GM19468 (cell line): Measurements from ENCODE around the gene RHBDD3.

Experiments used
- ATAC-seq: cut with Tn5 transposase; IDR thresholded peaks from one replicate; pipeline ENCODE4 v1.9.1; 2021; ENCODE audit warnings: mild to moderate bottlenecking, moderate library complexity, moderate number of reproducible peaks; ENCODE audit not compliant: unreplicated experiment; ENCODE audit errors: extremely low read depth

RHBDD3 gene

GRCh38 chr22:29267858-29268510 lies at the start of gene RHBDD3, which contains the start of gene EWSR1:
Gene RHBDD3, minus strand, starts transcription at chr22:29267981. Its CDS starts 2,355 bp downstream, at chr22:29265626.
Gene EWSR1, plus strand, starts transcription at chr22:29268268. Its CDS starts 69 bp downstream, at chr22:29268337.
- ATAC-seq, result peak; percentile 45

DNA sequence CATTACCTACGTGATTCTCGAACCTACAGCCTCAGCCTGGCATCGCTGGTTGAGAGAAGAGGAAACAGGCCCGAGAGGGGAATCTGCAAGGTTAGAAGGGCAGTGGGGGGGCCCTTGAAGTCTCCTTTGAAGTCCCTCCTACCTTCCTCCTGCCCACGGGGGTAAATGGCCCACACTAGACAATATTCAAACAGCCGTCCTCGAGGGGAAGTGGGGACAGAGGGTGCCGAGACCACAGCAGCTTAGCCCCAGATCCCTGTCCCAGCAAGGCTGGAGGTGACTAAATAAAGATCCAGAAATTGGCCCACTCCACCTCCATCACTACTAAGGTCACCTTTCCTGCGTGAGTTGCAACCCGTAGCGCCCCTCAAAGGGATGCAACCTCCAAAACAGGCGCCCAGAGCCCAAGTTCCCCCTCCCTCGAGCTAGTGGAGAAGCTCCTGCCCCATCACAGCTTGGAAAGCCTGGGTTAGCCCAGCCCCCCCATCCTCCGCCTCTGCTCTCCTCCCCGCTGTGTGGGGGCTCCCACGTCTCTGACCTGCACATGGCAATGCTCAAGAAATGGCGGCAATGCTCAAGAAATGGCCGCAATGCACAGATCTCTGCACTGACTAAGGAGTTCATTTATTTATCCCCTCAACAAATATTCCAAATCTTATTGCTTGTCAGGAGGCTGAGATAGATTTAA lies 48.5 kb upstream of the RHBDD3 start:
- ATAC-seq, result no peak

DNA sequence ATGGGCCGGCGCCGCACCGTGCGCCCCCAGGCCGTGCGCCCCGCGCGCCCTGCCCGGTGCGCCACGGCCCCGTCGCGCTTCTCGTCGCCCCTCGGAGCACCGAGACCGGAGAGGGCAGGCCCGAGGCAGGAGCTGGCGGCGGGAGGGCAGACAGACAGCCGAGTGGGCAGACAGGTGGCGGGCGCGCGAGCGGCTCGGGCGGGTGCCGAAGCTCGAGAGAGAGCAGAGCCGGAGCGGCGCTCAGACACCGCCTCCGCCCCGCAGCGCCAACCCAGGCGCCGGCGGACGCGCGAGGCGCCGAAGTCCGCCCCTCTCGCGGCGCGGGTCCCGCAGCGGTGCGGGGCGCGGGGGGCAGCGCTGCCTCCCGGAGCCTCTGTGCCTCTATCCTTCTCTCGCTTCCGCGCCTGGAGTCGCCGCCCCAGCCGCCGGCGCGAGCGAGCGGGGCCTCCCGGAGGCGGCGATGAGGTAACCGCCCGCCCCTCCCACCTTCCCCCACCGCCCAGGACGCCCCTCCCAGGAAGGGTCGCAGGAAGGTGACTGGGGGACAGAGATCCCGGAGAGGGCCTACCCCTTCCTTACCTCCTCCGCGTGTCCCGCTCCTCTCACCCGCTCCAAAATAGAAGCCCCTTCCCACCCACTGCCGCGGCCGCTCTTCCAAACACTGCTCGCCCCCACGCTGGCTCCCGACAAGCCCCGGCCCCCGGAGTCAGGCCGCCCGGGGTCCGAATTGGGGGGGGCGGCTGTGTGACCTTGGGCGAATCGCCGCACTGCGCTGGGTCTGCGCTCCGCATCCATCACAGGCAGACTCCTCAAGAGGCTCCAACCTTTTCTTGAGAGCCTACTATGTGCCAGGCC lies 47.7 kb upstream of the RHBDD3 start, which contains the start of gene RASL10A:
Gene RASL10A, minus strand, starts transcription at position 412 of the 855 bp plus-strand sequence. CDS start 451 bp downstream, outside the sequence.
- ATAC-seq, result no peak

DNA sequence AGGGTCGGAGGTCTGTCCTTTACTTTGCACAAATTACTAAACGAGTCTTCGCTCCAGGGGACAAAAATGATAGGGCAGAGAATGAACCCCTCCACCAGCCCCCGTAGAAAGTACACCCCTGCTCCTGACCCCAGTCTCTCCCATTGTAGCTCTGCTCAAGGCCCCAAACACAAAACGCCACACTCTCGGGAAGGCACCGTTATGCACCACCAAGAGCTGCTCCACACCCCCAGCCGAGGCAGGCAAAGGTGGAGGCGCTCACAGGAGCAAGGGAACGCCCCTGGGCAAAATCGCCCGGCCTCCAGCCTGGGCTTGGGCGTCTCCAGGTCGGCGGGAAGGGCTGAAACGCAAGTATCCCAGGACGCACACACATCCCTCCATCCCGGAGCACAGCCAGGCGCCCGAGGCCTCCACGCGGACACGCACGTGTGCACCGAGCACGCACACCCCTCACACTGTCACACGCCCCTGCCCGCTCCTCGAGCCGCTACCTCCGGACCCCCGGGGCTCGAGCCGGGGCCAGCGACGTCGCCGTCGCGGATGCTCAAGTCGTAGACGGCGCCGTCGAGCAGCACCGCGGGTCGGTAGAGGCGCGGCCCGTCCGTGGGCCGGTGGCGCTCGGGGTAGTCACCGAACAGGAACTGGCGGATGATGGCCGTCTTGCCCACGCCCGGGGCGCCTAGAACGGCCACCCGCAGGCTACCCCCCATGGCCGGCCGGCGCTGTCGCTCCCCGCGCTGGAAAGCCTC lies 46.9 kb upstream of the RHBDD3 start:
- ATAC-seq, result no peak

- ATAC-seq, result no peak
Observed at GRCh38 chr22:29313576-29314466, 46.0 kb upstream of the RHBDD3 start.

DNA sequence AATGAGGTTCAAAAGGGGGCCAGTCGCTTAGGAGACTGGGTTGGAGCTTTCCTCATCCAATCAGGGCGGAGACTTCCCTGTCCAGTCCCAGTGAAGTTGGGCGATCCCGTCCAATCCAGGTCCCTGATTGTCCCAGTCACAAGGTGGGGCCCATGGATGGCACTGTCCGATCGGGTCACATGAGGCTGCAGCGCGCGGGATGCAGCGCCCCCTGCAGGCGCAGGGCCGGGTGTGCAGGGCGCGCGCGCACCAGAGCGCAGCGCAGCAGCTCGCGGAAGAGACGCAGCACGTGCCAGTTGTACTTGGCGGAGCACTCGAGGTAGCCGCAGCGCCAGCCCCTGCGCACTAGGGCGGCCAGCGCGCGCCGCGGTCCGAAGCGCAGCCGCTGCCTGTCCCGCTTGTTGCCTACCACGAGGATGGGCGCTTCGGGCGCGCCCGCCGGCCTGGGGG lies 45.4 kb upstream of the RHBDD3 start:
- no peak for ATAC-seq

GRCh38 chr22:29312218-29313125 lies 44.7 kb upstream of the RHBDD3 start:
- ATAC-seq, result no peak

- no peak for ATAC-seq
Observed at GRCh38 chr22:29311464-29312217, 43.9 kb upstream of the RHBDD3 start.

DNA sequence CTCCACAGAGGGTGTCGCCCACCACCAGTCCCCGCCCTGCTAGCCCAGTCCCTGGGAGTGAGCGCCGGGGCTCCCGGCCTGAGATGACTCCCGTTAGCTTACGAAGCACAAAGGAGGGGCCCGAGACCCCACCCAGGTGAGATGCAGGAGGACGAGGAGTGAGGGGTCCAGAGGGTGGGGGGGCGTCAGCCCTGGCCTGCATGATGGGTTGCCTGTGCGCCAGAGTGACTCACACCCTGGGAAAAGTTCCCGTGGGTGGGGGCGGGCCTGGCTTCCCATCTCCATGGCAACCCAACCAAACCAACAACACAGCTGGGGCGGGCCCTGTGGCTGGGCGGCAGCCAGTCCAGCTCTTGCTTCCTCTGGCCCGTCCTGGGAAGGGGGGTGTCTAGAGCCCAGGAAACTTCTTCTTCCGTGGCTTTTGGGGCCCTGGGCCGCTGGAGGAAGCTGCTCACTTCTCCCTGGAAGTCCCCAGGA lies 43.1 kb upstream of the RHBDD3 start:
- ATAC-seq, result no peak

GRCh38 chr22:29310065-29310862 lies 42.5 kb upstream of the RHBDD3 start:
- ATAC-seq, result no peak

DNA sequence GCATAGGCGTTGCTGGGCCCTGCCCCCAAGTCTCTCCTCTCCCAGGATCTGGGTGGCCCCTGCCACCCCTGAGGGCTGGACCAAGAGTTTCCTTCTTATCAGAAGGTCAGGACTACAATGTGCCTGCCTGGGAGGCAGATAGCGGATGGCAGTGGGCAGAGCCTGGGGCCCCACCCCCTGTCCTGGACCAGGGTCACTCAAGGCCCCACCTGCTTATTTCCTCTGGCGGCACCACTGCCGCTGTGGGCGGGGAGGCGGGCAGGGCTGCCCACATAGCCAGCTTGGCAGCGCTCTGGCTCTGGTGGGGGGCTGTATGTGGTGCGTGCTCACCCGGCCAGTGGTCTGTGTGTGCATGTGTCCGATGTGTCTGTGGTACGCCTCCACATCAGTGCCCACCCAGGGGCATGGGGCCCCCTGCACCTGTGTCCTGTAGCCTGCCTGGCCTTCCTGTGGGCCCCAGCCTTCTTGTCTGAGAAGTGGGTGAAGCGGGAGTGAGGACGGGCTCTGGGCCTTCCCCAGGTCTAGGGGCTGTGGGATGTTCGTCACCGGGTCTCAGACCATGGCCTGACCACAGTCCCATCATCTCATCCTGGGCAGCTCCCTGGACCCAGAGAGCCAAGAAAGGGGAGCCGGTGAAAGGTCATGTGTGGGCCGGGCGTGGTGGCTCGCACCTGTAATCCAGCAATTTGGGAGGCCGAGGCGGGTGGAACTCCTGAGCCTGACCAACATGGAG lies 41.7 kb upstream of the RHBDD3 start:
- no peak for ATAC-seq

- ATAC-seq, result no peak
Observed at GRCh38 chr22:29308791-29309262, 41.0 kb upstream of the RHBDD3 start.

DNA sequence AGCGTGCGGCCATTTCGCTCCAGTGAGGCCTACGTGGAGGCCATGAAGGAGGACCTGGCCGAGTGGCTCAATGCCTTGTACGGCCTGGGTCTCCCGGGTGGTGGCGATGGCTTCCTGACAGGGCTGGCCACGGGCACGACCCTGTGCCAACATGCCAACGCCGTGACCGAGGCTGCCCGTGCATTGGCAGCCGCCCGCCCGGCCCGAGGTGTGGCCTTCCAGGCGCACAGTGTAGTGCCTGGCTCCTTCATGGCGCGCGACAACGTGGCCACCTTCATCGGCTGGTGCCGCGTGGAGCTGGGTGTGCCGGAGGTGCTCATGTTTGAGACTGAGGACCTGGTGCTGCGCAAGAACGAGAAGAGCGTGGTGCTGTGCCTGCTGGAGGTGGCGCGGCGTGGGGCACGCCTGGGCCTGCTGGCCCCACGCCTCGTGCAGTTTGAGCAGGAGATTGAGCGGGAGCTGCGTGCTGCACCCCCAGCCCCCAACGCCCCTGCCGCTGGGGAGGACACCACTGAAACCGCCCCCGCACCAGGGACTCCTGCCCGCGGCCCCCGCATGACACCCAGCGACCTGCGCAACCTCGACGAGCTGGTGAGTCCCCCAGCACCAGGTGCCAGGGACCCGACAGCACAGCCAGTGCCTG lies 40.5 kb upstream of the RHBDD3 start:
- no peak for ATAC-seq

DNA sequence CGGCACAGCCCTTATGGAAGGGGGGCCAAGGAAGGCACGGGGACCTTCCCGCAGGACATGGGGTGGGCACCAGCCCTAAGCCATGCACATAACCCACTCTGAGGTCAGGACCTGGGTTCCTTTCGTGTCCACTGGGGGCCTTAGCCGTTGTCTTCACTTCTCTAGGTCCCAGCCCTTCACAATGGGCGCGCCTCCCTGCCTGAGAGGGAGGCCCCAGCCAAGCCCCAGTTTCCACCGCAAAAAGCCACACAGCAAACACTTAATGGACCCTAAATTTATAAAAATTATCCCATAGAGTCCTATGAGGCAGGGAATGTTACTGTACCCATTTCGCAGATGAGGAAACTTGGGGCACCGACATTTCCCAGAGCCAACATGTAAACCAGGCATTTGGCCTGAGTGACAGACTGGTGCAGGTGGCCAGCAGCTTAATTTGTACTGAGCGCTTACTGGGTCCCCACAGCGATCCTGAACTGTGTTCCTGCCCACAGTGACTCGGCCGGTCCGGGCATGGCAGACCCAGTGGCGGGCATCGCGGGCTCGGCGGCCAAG lies 39.9 kb upstream of the RHBDD3 start:
- ATAC-seq, result no peak
